WTC11 (cell line): ENCODE results near the gene AVPR1A. TPM values are rescaled to one million over a fixed set of nuclear protein-coding genes. Genes with fewer than 3 reads are reported as not detected.

Experiments
- ATF6 ChIP-seq: sonication (generic); formaldehyde crosslinking; IDR thresholded peaks from 2 replicates; pipeline ENCODE4 v1.8.1; 2023; ENCODE audit warnings: mild to moderate bottlenecking, missing genetic modification reagents
- CTCF ChIP-seq: fragments of 200-600 bp; IDR thresholded peaks from 2 replicates; pipeline ENCODE4 v1.8.0; 2022; ENCODE audit warnings: antibody characterized with exemption
- ETV6 ChIP-seq: sonication (generic); formaldehyde crosslinking; IDR thresholded peaks from 2 replicates; pipeline ENCODE4 v1.8.1; 2022; ENCODE audit warnings: mild to moderate bottlenecking, missing genetic modification reagents
- FOXJ3 ChIP-seq: sonication (generic); formaldehyde crosslinking; IDR thresholded peaks from 2 replicates; pipeline ENCODE4 v1.9.0; 2021; ENCODE audit warnings: missing genetic modification reagents, mild to moderate bottlenecking, borderline replicate concordance
- GRHL2 ChIP-seq: fragments of 250-450 bp; sonication (Bioruptor Pico); IDR thresholded peaks from 2 replicates; pipeline ENCODE4 v1.8.0; 2022; ENCODE audit warnings: mild to moderate bottlenecking, moderate library complexity; ENCODE audit not compliant: insufficient replicate concordance, severe bottlenecking
- IRF2 ChIP-seq: sonication (generic); formaldehyde crosslinking; IDR thresholded peaks from 2 replicates; pipeline ENCODE4 v1.8.0; 2022; ENCODE audit warnings: low read depth, missing genetic modification reagents, borderline replicate concordance
- JAZF1 ChIP-seq: fragments of 250-450 bp; sonication (Bioruptor Pico); IDR thresholded peaks from 2 replicates; pipeline ENCODE4 v1.9.0; 2021; ENCODE audit warnings: moderate library complexity, mild to moderate bottlenecking, inconsistent platforms
- JUN ChIP-seq: sonication (generic); formaldehyde crosslinking; IDR thresholded peaks from 2 replicates; pipeline ENCODE4 v1.8.0; 2023; ENCODE audit warnings: mild to moderate bottlenecking, missing genetic modification reagents
- MLX ChIP-seq: sonication (generic); formaldehyde crosslinking; IDR thresholded peaks from 2 replicates; pipeline ENCODE4 v1.8.1; 2023; ENCODE audit warnings: mild to moderate bottlenecking, missing genetic modification reagents, moderate library complexity
- NFYB ChIP-seq: sonication (generic); formaldehyde crosslinking; conservative IDR thresholded peaks from 2 replicates; pipeline ENCODE4 v1.8.0; 2022; ENCODE audit warnings: low read depth, missing genetic modification reagents
- NR1H2 ChIP-seq: sonication (generic); formaldehyde crosslinking; IDR thresholded peaks from 2 replicates; pipeline ENCODE4 v1.9.0; 2021; ENCODE audit warnings: mild to moderate bottlenecking, moderate library complexity, missing genetic modification reagents
- PREB ChIP-seq: sonication (generic); formaldehyde crosslinking; IDR thresholded peaks from 2 replicates; pipeline ENCODE4 v1.8.1; 2022; ENCODE audit warnings: mild to moderate bottlenecking, missing genetic modification reagents, moderate library complexity, borderline replicate concordance
- RELA ChIP-seq: sonication (generic); formaldehyde crosslinking; IDR thresholded peaks from 2 replicates; pipeline ENCODE4 v1.8.1; 2022; ENCODE audit warnings: missing genetic modification reagents, mild to moderate bottlenecking, borderline replicate concordance
- RORB ChIP-seq: fragments of 250-450 bp; sonication (Bioruptor Pico); IDR thresholded peaks from 2 replicates; pipeline ENCODE4 v1.9.0; 2021; ENCODE audit warnings: mild to moderate bottlenecking
- SP1 ChIP-seq: sonication (generic); formaldehyde crosslinking; conservative IDR thresholded peaks from 2 replicates; pipeline ENCODE4 v1.8.1; 2022; ENCODE audit warnings: missing genetic modification reagents
- TCF7 ChIP-seq: sonication (generic); formaldehyde crosslinking; IDR thresholded peaks from 2 replicates; pipeline ENCODE4 v1.8.0; 2022; ENCODE audit warnings: mild to moderate bottlenecking, low read depth, missing genetic modification reagents, moderate library complexity
- USF1 ChIP-seq: sonication (generic); formaldehyde crosslinking; IDR thresholded peaks from 2 replicates; pipeline ENCODE4 v1.8.0; 2022; ENCODE audit warnings: mild to moderate bottlenecking, missing genetic modification reagents
- ZNF281 ChIP-seq: sonication (generic); formaldehyde crosslinking; IDR thresholded peaks from 2 replicates; pipeline ENCODE4 v1.8.0; 2023; ENCODE audit warnings: mild to moderate bottlenecking, missing genetic modification reagents
- ZNF317 ChIP-seq: sonication (generic); formaldehyde crosslinking; IDR thresholded peaks from 2 replicates; pipeline ENCODE4 v1.8.1; 2023; ENCODE audit warnings: low read depth, mild to moderate bottlenecking, moderate library complexity, missing genetic modification reagents, borderline replicate concordance
- ZNF396 ChIP-seq: fragments of 250-450 bp; sonication (Bioruptor Pico); IDR thresholded peaks from 2 replicates; pipeline ENCODE4 v1.8.0; 2021; ENCODE audit warnings: mild to moderate bottlenecking, moderate library complexity, borderline replicate concordance
- ZNF423 ChIP-seq: fragments of 250-450 bp; sonication (Bioruptor Pico); IDR thresholded peaks from 2 replicates; pipeline ENCODE4 v2.1.2; 2022; ENCODE audit warnings: mild to moderate bottlenecking, moderate library complexity
- ZNF425 ChIP-seq: fragments of 250-450 bp; sonication (Bioruptor Pico); conservative IDR thresholded peaks from 2 replicates; pipeline ENCODE4 v1.9.0; 2021; ENCODE audit warnings: mild to moderate bottlenecking
- ZNF512 ChIP-seq: sonication (generic); formaldehyde crosslinking; IDR thresholded peaks from 2 replicates; pipeline ENCODE4 v1.8.1; 2022; ENCODE audit warnings: missing genetic modification reagents, borderline replicate concordance
- total RNA-seq: library from RNA; stranded (reverse); gene quantifications from 3 replicates; pipeline ENCODE4 v1.2.3, GENCODE V29; 2021

The AVPR1A gene
- total RNA-seq, 1 experiment from 2014 or later = 0.24 TPM

- TF ChIP-seq PREB (CRISPR knock-in tag) = no peak; the same call in 1 of the 2 replicates
- no peak for TF ChIP-seq TCF7 (CRISPR knock-in tag)
- no peak for TF ChIP-seq ZNF425
- TF ChIP-seq JUN = 0 out of 2 replicates have a peak, but pooled peaks have one; percentile 76
- TF ChIP-seq RORB (CRISPR knock-in tag) = no peak
- peak; percentile 6; the same call in 1 of the 2 replicates for TF ChIP-seq USF1
- TF ChIP-seq IRF2 (CRISPR knock-in tag) = no peak
- TF ChIP-seq ETV6 = peak; percentile 69
- no peak for TF ChIP-seq ZNF317 (CRISPR knock-in tag)
- no peak for TF ChIP-seq ATF6 (CRISPR knock-in tag)
- no peak for TF ChIP-seq ZNF281 (CRISPR knock-in tag)
- no peak for TF ChIP-seq FOXJ3 (CRISPR knock-in tag)
- TF ChIP-seq NFYB (CRISPR knock-in tag) = no peak
- no peak for TF ChIP-seq GRHL2
- no peak for TF ChIP-seq MLX (CRISPR knock-in tag)
- no peak for TF ChIP-seq ZNF396
- TF ChIP-seq JAZF1 (CRISPR knock-in tag) = no peak
- 0 out of 2 replicates have a peak, but pooled peaks have one; percentile 26 for TF ChIP-seq ZNF512 (CRISPR knock-in tag)
- no peak for TF ChIP-seq ZNF423 (CRISPR knock-in tag)
- TF ChIP-seq RELA (CRISPR knock-in tag) = 0 out of 2 replicates have a peak, but pooled peaks have one; percentile 18
- no peak for TF ChIP-seq SP1 (CRISPR knock-in tag)
- no peak for TF ChIP-seq CTCF
- TF ChIP-seq NR1H2 (CRISPR knock-in tag) = no peak
Observed at GRCh38 chr12:63150713-63151622, at the start of gene AVPR1A (continued).
